Caco-2 (cell line): ENCODE data around the gene DGKB. TPM values are rescaled to one million over a fixed set of nuclear protein-coding genes. Genes with fewer than 3 reads are reported as not detected.

ENCODE experiments used
- Bru-seq: library from RNA; stranded (reverse); fragments of 400-500 nt; gene quantifications from one replicate; lab custom pipeline; 2021; lab: Mats Ljungman, UMichigan
- BruChase-seq, 2 experiments: library from RNA; stranded (reverse); fragments of 400-500 nt; gene quantifications; one replicate each; lab custom pipeline; 2021; lab: Mats Ljungman, UMichigan
- BruUV-seq: library from RNA; stranded (reverse); fragments of 400-500 nt; replicated peaks from 2 replicates; lab custom pipeline; 2021; lab: Mats Ljungman, UMichigan
- CTCF ChIA-PET: fragments of 300-600 bp; sonication (Branson Sonifier 250); formaldehyde crosslinking; loops from one replicate; lab custom pipeline; 2022; ENCODE audit warnings: antibody characterized with exemption; lab: Charles Lee
- POLR2A ChIA-PET: fragments of 300-600 bp; sonication (Branson Sonifier 250); formaldehyde crosslinking; loops from one replicate; lab custom pipeline; 2022; ENCODE audit warnings: antibody characterized with exemption; lab: Charles Lee
- DNase-seq, 2 experiments: peaks; one replicate each; pipeline versions ENCODE4 v3.0.0 to v3.0.0-alpha.2; 2020 to 2022
- H3K27me3 ChIP-seq: replicated peaks from 2 replicates; pipeline ENCODE4 v1.6.0; 2011; ENCODE audit warnings: low read length; ENCODE audit not compliant: control insufficient read depth, insufficient read depth
- H3K36me3 ChIP-seq: 2 replicates; pipeline ENCODE4 v1.5.1; 2011; ENCODE audit warnings: low read length; ENCODE audit not compliant: control insufficient read depth, insufficient read depth
- H3K4me1 ChIP-seq: fragments of 250-450 bp; sonication (Bioruptor Pico); 2 replicates; pipeline ENCODE4 v1.5.1; 2020; ENCODE audit warnings: mild to moderate bottlenecking
- H3K4me3 ChIP-seq: 2 replicates; pipeline ENCODE4 v1.5.1; 2011; ENCODE audit warnings: low read depth, mild to moderate bottlenecking, control low read depth, low read length
- H3K9me3 ChIP-seq: fragments of 250-450 bp; sonication (Bioruptor Pico); 2 replicates; pipeline ENCODE4 v1.5.1; 2020; ENCODE audit warnings: mild to moderate bottlenecking, moderate library complexity
- H3K27ac Mint-ChIP-seq: one replicate; pipeline ENCODE4 v1.8.0; 2022; ENCODE audit warnings: mixed read lengths; ENCODE audit not compliant: unreplicated experiment
- H3K27me3 Mint-ChIP-seq: one replicate; pipeline ENCODE4 v1.8.0; 2022; ENCODE audit warnings: mixed read lengths; ENCODE audit not compliant: insufficient read depth, unreplicated experiment
- H3K36me3 Mint-ChIP-seq: one replicate; pipeline ENCODE4 v1.8.0; 2022; ENCODE audit warnings: mild to moderate bottlenecking, mixed read lengths; ENCODE audit not compliant: insufficient read depth, unreplicated experiment
- H3K4me1 Mint-ChIP-seq: one replicate; pipeline ENCODE4 v1.8.0; 2022; ENCODE audit warnings: low read depth, mixed read lengths; ENCODE audit not compliant: unreplicated experiment
- H3K4me3 Mint-ChIP-seq: one replicate; pipeline ENCODE4 v1.8.0; 2022; ENCODE audit warnings: mild to moderate bottlenecking, moderate library complexity, mixed read lengths; ENCODE audit not compliant: unreplicated experiment
- H3K9me3 Mint-ChIP-seq: one replicate; pipeline ENCODE4 v1.8.0; 2022; ENCODE audit warnings: mixed read lengths; ENCODE audit not compliant: unreplicated experiment
- intact Hi-C: fragments of 100-400 bp; cut with micrococcal nuclease; formaldehyde crosslinking; loops from one replicate; pipeline ENCODE4 v1.10.0; 2022; ENCODE audit not compliant: unreplicated experiment
- long read RNA-seq: library from polyadenylated mRNA; stranded (forward); transcript quantifications from one replicate; pipeline ENCODE4 v2.0.0, GENCODE V29; 2022
- total RNA-seq: library from RNA; stranded (reverse); gene quantifications from 2 replicates; pipeline ENCODE4 v1.2.3, GENCODE V29; 2022
- TF ChIP-seq, protein P1 (sequence below), 2 experiments: fragments of 200-600 bp in 1 of 2; IDR thresholded peaks; 1 replicate in 1 of 2; 2 replicates in 1 of 2; pipeline versions ENCODE4 v1.5.1 to v1.8.0; 2011 to 2022; ENCODE audit warnings: antibody characterized with exemption in 1 of 2, control low read depth in 1 of 2, inconsistent platforms in 1 of 2, low read depth in 1 of 2, low read length in 1 of 2, mild to moderate bottlenecking in 1 of 2, moderate library complexity in 1 of 2; ENCODE audit not compliant: insufficient read depth in 1 of 2, severe bottlenecking in 1 of 2, unreplicated experiment in 1 of 2

The DGKB gene
- total RNA-seq (0.39 TPM in 1 of 2 replicates, not detected in the other), Bru-seq, nascent RNA (percentile 11 among the genes with signal in this experiment), BruChase-seq, experiment 1, labeled RNA remaining after a 2-hour chase (percentile 6 among the genes with signal in this experiment), BruChase-seq, experiment 2, labeled RNA remaining after a 6-hour chase (percentile 4 among the genes with signal in this experiment)
- long read RNA-seq, result 0 reads

DNA sequence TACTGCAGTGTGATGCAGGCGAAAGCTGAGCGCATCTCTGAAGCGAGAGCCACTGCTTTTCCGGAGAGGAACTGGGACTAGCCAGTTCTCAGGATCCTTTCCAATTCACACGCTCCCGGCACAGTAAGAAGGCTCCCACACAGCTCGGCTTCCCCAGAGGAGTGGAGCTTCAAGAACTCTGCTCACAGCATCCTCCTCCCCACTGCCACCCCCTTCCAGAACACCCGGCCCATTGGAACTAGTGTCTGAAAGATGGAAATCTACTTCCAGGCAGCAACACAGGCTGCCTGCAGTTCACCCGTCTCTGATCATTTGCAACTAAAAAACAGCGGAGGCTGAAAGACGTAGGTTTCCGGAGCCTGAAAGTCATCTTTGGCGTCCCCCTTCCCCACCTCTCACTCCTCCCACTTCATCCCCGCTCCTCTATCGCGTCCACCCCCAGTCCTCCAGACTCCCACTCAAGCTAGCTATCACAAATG lies at the start of gene DGKB:
Gene DGKB, minus strand, starts transcription at position 163 of the 479 bp plus-strand sequence.
- H3K4me3 ChIP-seq, result no peak within 1 kb of the TSS
- no peaks in the 10 kb centered on the region for H3K4me1 ChIP-seq
- TF ChIP-seq, protein P1, sequence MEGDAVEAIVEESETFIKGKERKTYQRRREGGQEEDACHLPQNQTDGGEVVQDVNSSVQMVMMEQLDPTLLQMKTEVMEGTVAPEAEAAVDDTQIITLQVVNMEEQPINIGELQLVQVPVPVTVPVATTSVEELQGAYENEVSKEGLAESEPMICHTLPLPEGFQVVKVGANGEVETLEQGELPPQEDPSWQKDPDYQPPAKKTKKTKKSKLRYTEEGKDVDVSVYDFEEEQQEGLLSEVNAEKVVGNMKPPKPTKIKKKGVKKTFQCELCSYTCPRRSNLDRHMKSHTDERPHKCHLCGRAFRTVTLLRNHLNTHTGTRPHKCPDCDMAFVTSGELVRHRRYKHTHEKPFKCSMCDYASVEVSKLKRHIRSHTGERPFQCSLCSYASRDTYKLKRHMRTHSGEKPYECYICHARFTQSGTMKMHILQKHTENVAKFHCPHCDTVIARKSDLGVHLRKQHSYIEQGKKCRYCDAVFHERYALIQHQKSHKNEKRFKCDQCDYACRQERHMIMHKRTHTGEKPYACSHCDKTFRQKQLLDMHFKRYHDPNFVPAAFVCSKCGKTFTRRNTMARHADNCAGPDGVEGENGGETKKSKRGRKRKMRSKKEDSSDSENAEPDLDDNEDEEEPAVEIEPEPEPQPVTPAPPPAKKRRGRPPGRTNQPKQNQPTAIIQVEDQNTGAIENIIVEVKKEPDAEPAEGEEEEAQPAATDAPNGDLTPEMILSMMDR (IDR thresholded peaks at IDR 0.05; ENCODE audit: insufficient read depth in 1 of 2, low read depth in 1 of 2, low read length in 1 of 2, severe bottlenecking in 1 of 2, unreplicated experiment in 1 of 2), result no peak
- Mint-ChIP-seq H3K4me1 (no peaks in the 10 kb centered on the region), H3K36me3 (no peaks in the 10 kb centered on the region), H3K9me3 (no peaks in the 10 kb centered on the region), H3K27ac (no peak within 1 kb of the TSS), H3K27me3 (peaks cover 6% of the 10 kb centered on the region), H3K4me3 (no peak within 1 kb of the TSS)
- H3K27me3 ChIP-seq, result no peaks in the 10 kb centered on the region
- ChIA-PET CTCF (interaction anchor here (0.6 kb wide), 1 partner anchor 10 kb away, joined by 3 read pairs; no protein-coding TSS in a partner anchor), POLR2A (no interaction called here)
- DNase-seq, result no peak
- intact Hi-C loops, result no loop called here
- BruUV-seq, result no TSS peak
- H3K36me3 ChIP-seq, result no peaks in the 10 kb centered on the region
- 0 out of 2 replicates have a peak, but pooled peaks cover 3% of the 10 kb centered on the region for H3K9me3 ChIP-seq

GRCh38 chr7:14950013-14950412 lies 47.5 kb upstream of the DGKB start:
- Mint-ChIP-seq H3K36me3 (no peaks in the 10 kb centered on the region), H3K4me3 (no peak overlapping the region), H3K9me3 (no peaks in the 10 kb centered on the region), H3K4me1 (no peaks in the 10 kb centered on the region), H3K27me3 (peaks cover 7% of the 10 kb centered on the region), H3K27ac (no peak overlapping the region)
- Histone ChIP-seq H3K4me3 (no peak overlapping the region), H3K9me3 (no peaks in the 10 kb centered on the region), H3K36me3 (no peaks in the 10 kb centered on the region), H3K4me1 (no peaks in the 10 kb centered on the region), H3K27me3 (no peaks in the 10 kb centered on the region)
- CTCF ChIA-PET, result no interaction called here
- POLR2A ChIA-PET, result no interaction called here
- intact Hi-C loops, result no loop called here
- no peak for DNase-seq
- BruUV-seq, result no TSS peak
- TF ChIP-seq, protein P1 (IDR thresholded peaks at IDR 0.05; ENCODE audit: insufficient read depth in 1 of 2, low read depth in 1 of 2, low read length in 1 of 2, severe bottlenecking in 1 of 2, unreplicated experiment in 1 of 2), result no peak

- Mint-ChIP-seq H3K9me3 (no peaks in the 10 kb centered on the region), H3K36me3 (no peaks in the 10 kb centered on the region), H3K27ac (no peak overlapping the region), H3K4me3 (no peak overlapping the region), H3K4me1 (peaks cover 6% of the 10 kb centered on the region), H3K27me3 (peaks cover 3% of the 10 kb centered on the region)
- POLR2A ChIA-PET, result no interaction called here
- Histone ChIP-seq H3K4me3 (no peak overlapping the region), H3K27me3 (no peaks in the 10 kb centered on the region), H3K9me3 (no peaks in the 10 kb centered on the region), H3K4me1 (peaks cover 11% of the 10 kb centered on the region), H3K36me3 (no peaks in the 10 kb centered on the region)
- DNase-seq, result no peak
- intact Hi-C loops, result no loop called here
- BruUV-seq, result no TSS peak
- CTCF ChIA-PET, result no interaction called here
- TF ChIP-seq, protein P1 (IDR thresholded peaks at IDR 0.05; ENCODE audit: insufficient read depth in 1 of 2, low read depth in 1 of 2, low read length in 1 of 2, severe bottlenecking in 1 of 2, unreplicated experiment in 1 of 2), result no peak
Observed at GRCh38 chr7:14938181-14938580, 35.6 kb upstream of the DGKB start.
